GM21737 (cell line): Measurements from ENCODE around the gene FCHSD1.
"Not testable (repeated sequence)": the region's sequence is repeated elsewhere in the genome, so short reads cannot be mapped to it uniquely, and the experiment has no call there.

ENCODE experiments used
- ATAC-seq: cut with Tn5 transposase; IDR thresholded peaks from one replicate; pipeline ENCODE4 v1.9.1; 2021; ENCODE audit warnings: mild to moderate bottlenecking, moderate library complexity; ENCODE audit not compliant: unreplicated experiment

The FCHSD1 gene

DNA sequence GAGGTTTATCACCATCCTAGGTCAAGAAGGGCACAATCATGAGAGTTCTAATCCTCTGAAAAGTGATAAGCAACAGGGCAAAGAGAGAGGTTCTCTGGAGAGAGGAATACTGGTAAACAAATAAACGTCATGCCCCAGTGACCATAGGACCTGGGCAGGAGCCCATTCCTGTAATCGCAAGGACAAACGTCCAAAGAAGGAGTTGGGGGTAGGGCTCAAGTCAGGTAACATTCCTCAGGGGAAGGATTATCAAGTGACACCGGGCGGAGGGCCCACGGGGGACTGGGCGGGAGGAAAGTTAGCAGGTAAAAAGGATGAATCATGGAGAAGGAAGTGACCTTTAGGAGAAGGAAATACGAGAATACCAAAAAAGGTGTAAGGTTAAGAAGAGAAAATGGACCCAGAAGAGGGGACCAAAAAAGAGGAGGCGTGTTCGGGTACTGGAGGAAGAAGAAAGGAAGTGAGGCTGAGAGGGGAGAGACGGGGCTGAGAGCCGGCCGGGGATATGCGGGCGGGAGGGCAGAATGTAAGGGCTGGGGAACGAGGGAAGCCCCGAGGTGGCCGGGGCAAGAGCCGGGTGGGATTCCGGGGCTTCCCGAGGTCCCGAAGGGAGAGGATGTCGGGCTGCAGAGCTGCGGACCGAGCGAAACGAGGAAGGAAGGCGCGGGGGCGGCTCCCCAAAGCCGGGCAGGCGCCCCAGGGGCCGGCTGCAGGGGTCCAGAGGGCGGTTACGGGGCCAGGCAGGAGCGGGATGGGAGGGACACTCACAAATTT is 33.0 kb downstream of the FCHSD1 start:
- peak; percentile 31 for ATAC-seq

DNA sequence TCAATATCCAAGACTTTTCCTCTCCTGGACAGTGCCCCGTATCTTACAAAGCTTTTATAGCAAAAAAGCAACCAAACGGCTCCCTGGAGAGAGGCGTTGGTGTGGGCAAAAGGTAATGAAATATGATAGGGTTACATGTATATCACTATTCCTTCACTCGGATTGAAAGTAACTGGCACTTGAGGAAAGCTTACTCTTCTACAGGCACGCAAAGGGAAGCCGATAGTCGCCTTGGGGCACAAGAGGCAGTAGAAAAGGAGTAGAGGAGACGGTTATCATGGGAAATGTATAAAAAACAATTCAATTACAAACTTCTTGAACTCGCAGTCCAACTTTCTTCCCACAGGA is 33.6 kb downstream of the FCHSD1 start:
- no peak for ATAC-seq

- no peak for ATAC-seq
These were observed 34.1 kb downstream of the FCHSD1 start for GRCh38 chr5:141617128-141617527.

DNA sequence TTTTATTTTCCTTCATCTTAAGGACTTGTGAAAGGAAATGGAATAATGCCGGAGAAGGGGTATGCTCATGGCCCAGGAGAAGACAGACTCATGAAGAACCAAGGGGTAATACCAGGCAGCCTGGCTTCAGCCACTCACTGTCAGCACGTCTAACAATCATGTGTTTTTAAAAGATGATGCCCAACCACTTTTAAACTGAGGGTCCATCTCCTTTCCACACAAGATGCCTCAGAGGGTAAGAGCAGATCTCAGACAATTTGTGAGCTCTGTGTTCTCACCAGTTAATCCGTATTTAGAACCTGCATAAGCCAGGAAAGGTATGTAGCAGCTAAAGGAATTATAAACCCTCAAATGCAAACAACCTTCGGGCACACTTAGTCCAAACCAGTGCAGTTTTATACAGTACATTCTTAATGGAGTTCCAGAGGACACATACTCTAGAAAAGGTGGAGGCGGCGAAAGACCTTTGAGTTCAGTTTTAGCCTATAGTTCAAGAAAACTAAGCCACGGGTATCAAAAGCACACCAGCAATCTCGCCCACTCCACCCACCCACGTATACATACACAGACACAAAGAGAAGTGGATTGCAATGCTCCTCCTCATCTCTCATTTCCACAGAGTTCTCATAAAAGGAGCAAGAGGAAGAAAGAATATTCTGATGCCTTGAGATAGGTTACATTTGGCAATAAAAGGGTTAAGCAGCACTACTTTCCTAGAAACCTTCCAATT is 35.1 kb downstream of the FCHSD1 start:
- ATAC-seq: no peak

DNA sequence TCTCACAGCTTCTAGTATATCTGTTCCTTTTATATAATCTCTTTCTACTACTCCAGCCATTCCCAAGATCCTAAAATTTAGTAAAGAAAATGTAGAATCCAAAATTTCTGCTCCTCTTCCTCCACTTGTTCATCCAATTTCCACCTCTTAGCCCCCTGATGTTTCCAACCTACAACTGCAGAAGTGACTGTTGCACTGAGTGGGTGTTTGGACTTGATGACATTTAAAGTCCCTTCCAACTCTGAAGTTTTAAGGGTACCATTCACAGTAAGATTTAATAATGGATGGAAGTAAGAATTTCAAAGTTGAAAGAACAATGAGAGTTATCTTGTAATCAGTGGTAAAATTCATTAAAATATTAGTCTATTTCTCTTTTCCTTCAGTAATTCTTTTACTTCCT is 37.9 kb downstream of the FCHSD1 start:
- no peak for ATAC-seq

DNA sequence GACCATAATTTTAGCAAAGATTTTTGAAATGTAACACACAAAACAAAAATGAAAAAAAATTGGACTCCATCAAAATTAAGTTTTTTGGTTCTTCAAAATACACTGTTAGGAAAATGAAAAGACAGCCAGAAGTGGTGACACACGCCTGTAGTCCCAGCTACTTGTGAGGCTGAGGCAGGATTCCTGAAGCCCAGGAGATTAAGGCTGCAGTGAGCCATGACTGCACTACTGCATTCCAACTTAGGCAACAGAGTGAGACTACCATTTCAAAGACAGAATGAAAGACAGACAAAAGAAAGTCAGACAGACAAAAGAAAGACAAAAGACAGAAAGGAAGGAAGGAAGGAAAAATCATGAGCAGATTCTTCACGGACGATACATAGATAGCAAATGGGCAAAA is 39.9 kb downstream of the FCHSD1 start:
- ATAC-seq: no peak

- not testable (repeated sequence) for ATAC-seq
These were observed 41.3 kb downstream of the FCHSD1 start for GRCh38 chr5:141609921-141610320.

GRCh38 chr5:141609044-141609443 is 42.2 kb downstream of the FCHSD1 start:
- no peak for ATAC-seq

- ATAC-seq: no peak
These were observed 42.7 kb downstream of the FCHSD1 start for GRCh38 chr5:141608557-141608956.

DNA sequence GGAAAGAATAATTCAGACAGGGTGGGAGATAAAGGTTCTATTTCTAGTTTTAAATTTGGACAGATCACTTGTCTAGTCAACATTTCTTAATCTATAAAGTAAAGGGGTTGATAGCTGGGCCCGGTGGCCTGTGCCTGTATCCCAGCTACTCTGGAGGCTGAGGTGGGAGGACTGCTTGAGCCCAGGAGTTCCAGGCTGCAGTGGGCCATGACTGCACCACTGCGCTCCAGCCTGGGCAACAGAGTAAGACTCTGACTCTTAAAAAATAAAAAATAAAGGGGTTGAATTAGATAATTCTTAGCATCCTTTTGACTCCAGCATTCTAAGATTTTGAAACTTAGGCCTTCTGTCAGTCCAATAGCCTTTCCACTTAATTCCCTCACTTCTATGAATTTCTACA is 43.2 kb downstream of the FCHSD1 start:
- no peak for ATAC-seq

DNA sequence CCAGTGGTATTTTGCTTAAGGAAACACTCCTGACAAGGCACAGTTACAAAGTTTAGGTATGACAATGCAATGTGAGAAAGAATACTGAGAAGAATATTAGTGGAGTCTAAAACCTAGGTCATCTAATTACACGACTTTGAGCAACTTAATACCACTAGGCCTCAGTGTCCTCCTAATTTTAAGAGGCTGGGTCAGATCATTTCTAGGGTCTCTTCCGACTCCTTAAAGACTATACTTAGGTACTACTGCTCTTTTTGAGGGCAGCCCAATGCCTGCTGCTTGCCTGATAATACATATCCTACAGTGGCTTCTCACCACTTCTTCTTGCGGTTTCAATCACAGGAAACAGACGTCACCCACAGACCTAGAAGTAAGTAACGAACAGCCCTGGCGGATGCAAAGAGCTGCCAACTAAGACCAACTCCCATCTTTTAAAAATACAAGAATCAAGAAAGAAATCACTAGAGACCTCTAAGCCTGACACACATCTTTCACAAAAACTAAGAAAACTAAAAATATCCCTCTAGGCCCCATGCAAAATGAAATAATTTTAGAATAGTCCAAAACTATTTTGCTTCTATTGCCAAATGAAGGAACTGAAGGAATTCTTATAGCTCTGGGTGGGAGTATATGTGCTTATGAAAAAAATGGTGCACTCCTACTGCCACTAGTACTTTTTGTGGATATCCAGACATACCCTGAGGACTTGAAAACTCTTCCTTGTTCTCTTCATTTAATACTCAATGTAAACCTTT is 45.5 kb downstream of the FCHSD1 start:
- peak; percentile 93 for ATAC-seq

- ATAC-seq: no peak
These were observed 47.1 kb downstream of the FCHSD1 start for GRCh38 chr5:141603923-141604717.

GRCh38 chr5:141602606-141603005 is 48.6 kb downstream of the FCHSD1 start:
- ATAC-seq: no peak

GRCh38 chr5:141598391-141599345 is 52.5 kb downstream of the FCHSD1 start:
- no peak for ATAC-seq

DNA sequence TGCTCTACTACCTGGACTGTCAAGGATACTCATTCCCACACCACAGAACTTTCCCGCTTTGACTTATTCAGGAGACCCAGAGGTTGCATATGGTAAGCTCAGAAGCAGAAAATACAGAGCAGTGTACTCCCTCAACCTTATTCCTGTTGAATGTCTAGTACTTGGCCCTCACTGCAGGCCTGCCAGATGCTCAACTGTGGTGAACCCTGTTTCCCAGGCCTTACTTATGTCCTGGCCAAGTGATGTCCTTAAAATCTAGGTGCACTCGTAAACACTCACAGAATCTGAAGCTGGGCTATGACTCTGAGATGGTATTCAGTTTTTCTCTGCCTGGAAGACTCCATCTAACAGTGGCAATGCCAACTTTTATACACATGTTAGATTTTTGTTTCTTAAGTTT is 53.4 kb downstream of the FCHSD1 start:
- no peak for ATAC-seq

DNA sequence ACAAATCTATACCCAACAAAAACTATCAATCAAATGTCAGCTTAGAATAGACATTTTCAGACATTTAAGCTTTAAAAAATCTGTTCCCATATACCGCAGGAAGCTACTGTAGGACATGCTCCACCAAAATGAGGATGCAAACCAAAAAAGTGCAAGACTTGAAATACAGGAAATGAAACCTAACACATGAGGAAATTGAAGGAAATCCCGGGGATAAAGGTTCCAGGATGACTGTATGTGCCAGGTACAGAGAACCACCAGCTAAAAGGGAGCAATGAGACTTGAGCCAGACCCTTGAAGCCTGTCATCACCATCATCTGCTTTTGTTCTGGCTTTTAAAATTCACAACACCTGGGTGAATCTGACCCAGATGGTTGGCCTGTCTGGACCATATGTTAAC is 53.8 kb downstream of the FCHSD1 start:
- ATAC-seq: no peak

DNA sequence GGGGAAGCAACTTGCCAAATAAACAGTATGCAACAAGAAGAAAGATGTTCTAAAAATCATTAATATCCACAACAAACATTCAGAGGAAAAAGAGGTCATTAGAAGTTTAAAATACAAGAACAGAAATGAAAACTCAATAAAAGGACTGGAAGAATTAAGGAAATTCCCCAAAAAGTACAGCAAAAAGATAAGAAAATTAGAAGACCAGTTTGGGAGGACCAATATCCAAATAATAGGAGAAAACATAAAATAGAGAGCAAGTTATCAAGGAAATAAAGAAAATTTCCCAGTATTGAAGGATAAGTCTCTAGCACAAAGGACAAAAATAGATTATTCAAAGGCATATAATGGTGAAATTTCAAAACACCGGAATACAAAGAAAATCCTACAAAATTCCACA is 54.4 kb downstream of the FCHSD1 start:
- no peak for ATAC-seq

DNA sequence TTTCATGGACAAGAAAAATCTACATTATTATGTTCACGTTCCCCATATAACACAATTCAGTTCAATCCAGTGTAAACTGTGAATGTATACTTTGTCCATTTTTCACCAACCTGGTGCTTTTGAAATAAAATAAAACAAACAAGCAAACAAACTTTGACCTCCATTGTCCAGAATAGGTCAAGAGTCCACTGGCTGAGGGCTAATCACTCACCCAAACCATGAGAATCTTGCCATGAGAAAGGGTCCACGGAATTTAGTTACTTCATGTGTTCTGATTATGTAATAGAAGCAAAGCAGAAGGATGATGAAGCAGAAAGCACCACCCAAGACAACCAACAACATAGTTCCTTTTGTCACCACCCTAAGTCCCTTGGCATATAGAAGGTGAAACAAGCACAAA is 61.1 kb downstream of the FCHSD1 start:
- ATAC-seq: no peak
